ENCODE data around the gene GLIS1. TPM values are rescaled to one million over a fixed set of nuclear protein-coding genes. Genes with fewer than 3 reads are reported as not detected.

The GLIS1 gene
- total and polyA plus RNA-seq, 9 donors, result 0.04 to 0.42 (median 0.08) TPM; not detected in 3

DNA sequence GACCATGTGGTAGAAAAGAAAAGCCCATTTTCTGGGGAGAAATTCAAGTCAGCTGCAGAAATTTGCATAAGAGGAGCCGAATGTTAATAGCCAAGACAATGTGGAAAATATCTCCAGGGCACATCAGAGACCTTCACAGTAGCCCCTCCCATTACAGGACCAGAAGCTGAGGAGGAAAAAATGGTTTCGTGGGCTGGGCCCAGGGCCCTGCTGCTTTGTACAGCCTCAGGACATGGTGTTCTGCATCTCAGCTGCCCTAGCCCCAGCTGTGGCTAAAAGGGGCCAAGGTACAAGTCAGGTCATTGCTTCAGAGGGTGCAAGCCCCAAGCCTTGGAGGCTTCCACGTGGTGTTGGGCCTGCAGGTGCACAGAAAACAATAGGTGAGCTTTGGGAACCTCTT is 171.5 kb downstream of the GLIS1 start:
- H3K27me3 ChIP-seq (ENCODE audit: control insufficient read depth, insufficient read depth, low read length), result peaks cover 5% of the 10 kb centered on the region

DNA sequence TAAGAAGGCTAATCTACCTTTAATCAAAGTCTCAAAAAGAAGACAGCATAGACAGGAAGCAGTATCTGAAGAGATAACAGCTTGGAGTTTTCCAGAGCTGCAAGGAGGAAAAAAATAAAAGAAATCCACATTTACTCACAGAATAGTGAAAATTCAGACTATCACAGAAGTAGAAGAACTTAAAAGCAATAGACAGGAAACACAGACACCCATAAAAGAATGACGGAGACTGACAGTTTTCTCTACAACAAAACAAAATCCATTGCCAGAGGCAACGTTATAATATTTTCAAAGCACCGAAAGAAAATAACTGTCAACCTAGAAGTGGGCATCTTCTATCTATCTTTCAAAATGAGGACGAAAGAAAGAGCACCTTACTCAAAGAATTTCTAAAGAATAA is 175.4 kb downstream of the GLIS1 start:
- no peaks in the 10 kb centered on the region for H3K4me1 ChIP-seq (ENCODE audit: control insufficient read depth, insufficient read depth, low read length)

More for the DNA sequence above, 171.5 kb downstream of the GLIS1 start:
- Histone ChIP-seq H3K27ac (ENCODE audit: low read length) (no peak overlapping the region), H3K4me1 (ENCODE audit: control insufficient read depth, insufficient read depth, low read length) (peaks cover 4% of the 10 kb centered on the region), H3K9me3 (replicated peaks; ENCODE audit: control insufficient read depth, low read depth, low read length) (peaks cover 2% of the 10 kb centered on the region), H3K4me3 (ENCODE audit: low read length) (no peak overlapping the region), H3K36me3 (ENCODE audit: control insufficient read depth, insufficient read depth, low read length) (no peaks in the 10 kb centered on the region)
- 30% methylated on average over 1 of the region's 3 CpGs for WGBS (ENCODE audit: insufficient coverage)
- no peak for DNase-seq

DNA sequence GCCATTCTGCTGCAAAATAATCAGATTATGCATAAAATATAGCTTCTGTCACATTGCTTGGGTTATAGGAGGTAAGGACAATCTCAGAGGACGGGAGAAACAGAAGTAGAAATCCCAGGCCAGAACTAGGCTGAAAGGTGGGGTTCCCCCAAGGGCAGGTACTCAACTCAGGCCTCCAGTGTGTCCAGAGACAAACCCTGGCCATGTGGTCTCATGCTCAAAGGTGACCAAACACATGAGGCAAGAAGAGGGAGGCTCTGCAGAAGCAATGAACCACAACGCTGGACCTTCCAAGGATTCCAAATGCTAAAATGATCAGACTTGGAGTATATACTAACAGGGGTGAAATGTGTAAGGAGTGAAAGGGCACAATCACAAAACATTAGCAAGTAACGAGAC is 176.0 kb downstream of the GLIS1 start:
- H3K27me3 ChIP-seq (ENCODE audit: control insufficient read depth, insufficient read depth, low read length), result peaks cover 13% of the 10 kb centered on the region
- 67% methylated on average over 1 of the region's 3 CpGs for WGBS (ENCODE audit: insufficient coverage)
- DNase-seq, result no peak

More for the DNA sequence above, 175.4 kb downstream of the GLIS1 start:
- no peak for DNase-seq
- H3K9me3 ChIP-seq (replicated peaks; ENCODE audit: control insufficient read depth, low read depth, low read length), result peaks cover 2% of the 10 kb centered on the region
- H3K27ac ChIP-seq (ENCODE audit: low read length), result no peak overlapping the region
- H3K27me3 ChIP-seq (ENCODE audit: control insufficient read depth, insufficient read depth, low read length), result peaks cover 13% of the 10 kb centered on the region
- H3K4me3 ChIP-seq (ENCODE audit: low read length), result no peak overlapping the region
- no CpG with 5 or more reads among the region's 4 CpGs for WGBS (ENCODE audit: insufficient coverage)
- no peaks in the 10 kb centered on the region for H3K36me3 ChIP-seq (ENCODE audit: control insufficient read depth, insufficient read depth, low read length)

DNA sequence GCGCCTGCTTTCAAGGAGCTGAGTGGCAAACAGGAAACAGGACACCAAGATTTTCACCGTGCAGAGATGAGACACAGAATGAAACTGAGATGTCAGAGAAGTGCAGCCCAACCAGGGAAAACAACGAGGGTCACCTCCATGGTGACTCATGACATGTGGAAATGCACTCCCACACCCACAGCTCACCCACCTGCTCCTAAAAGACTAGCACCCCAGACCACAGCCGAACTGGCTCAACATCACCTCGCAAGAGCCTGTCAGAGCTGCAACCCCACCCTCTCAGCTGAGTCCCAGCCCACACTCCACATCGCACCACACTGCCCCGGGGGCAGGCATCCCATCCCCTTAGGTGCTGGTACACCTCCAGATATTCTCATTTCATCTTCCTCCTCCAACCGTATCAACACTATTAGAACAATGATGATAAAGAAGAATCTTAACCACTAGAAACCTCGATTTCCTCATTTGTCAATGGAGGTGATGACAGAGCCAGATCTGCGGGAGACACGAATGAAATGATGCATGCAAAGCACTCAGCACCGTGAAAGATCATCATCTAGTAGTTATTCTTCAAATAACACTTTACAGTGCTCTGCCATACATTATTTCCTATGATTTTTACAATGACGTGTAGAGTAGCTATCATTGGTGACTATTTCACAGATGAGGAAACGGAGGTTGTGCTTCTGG is 176.5 kb downstream of the GLIS1 start:
- no peaks in the 10 kb centered on the region for H3K36me3 ChIP-seq (ENCODE audit: control insufficient read depth, insufficient read depth, low read length)
- H3K4me1 ChIP-seq (ENCODE audit: control insufficient read depth, insufficient read depth, low read length), result no peaks in the 10 kb centered on the region
- peaks cover 1% of the 10 kb centered on the region for H3K9me3 ChIP-seq (replicated peaks; ENCODE audit: control insufficient read depth, low read depth, low read length)
- no peak for DNase-seq
- H3K4me3 ChIP-seq (ENCODE audit: low read length), result no peak overlapping the region
- peaks cover 13% of the 10 kb centered on the region for H3K27me3 ChIP-seq (ENCODE audit: control insufficient read depth, insufficient read depth, low read length)
- no peak overlapping the region for H3K27ac ChIP-seq (ENCODE audit: low read length)
- 65% methylated on average over 6 of the region's 14 CpGs for WGBS (ENCODE audit: insufficient coverage)

More for the DNA sequence above, 176.0 kb downstream of the GLIS1 start:
- H3K9me3 ChIP-seq (replicated peaks; ENCODE audit: control insufficient read depth, low read depth, low read length), result peaks cover 2% of the 10 kb centered on the region
- H3K4me3 ChIP-seq (ENCODE audit: low read length), result no peak overlapping the region
- H3K4me1 ChIP-seq (ENCODE audit: control insufficient read depth, insufficient read depth, low read length), result no peaks in the 10 kb centered on the region
- H3K36me3 ChIP-seq (ENCODE audit: control insufficient read depth, insufficient read depth, low read length), result no peaks in the 10 kb centered on the region
- no peak overlapping the region for H3K27ac ChIP-seq (ENCODE audit: low read length)

DNA sequence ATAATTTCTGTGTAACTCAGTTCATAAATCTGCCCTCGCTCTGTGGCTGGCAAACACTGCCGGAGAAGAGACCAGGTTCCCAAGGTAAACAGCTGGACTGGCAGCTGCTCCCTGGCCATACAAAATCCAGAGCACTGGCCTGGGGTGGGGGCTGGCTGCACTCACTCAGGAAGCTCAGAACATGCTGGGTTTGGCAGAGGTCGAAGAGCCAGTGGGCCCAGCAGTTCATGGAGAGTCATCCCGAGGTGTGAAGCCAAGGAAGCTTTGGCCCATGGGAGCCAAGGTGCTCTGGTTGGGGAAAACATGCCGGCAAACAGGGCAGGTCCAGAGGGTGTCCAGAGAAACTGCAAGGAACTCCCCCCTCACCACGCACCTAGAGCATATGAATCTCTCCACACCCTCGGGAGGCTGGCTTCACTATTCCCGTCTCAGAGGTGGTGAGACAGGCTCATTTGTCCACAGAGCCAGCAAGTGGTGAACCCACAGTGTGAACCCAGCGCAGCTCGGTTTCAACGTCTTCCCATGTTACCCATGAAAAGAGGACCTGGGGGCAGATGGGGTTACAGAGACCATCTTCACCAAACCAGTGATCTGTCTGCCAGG is 177.4 kb downstream of the GLIS1 start:
- Histone ChIP-seq H3K4me1 (ENCODE audit: control insufficient read depth, insufficient read depth, low read length) (no peaks in the 10 kb centered on the region), H3K27me3 (ENCODE audit: control insufficient read depth, insufficient read depth, low read length) (peaks cover 13% of the 10 kb centered on the region), H3K27ac (ENCODE audit: low read length) (no peak overlapping the region), H3K9me3 (replicated peaks; ENCODE audit: control insufficient read depth, low read depth, low read length) (no peaks in the 10 kb centered on the region), H3K36me3 (ENCODE audit: control insufficient read depth, insufficient read depth, low read length) (no peaks in the 10 kb centered on the region), H3K4me3 (ENCODE audit: low read length) (no peak overlapping the region)
- WGBS (ENCODE audit: insufficient coverage), result 43% methylated on average over 6 of the region's 11 CpGs
- no peak for DNase-seq

DNA sequence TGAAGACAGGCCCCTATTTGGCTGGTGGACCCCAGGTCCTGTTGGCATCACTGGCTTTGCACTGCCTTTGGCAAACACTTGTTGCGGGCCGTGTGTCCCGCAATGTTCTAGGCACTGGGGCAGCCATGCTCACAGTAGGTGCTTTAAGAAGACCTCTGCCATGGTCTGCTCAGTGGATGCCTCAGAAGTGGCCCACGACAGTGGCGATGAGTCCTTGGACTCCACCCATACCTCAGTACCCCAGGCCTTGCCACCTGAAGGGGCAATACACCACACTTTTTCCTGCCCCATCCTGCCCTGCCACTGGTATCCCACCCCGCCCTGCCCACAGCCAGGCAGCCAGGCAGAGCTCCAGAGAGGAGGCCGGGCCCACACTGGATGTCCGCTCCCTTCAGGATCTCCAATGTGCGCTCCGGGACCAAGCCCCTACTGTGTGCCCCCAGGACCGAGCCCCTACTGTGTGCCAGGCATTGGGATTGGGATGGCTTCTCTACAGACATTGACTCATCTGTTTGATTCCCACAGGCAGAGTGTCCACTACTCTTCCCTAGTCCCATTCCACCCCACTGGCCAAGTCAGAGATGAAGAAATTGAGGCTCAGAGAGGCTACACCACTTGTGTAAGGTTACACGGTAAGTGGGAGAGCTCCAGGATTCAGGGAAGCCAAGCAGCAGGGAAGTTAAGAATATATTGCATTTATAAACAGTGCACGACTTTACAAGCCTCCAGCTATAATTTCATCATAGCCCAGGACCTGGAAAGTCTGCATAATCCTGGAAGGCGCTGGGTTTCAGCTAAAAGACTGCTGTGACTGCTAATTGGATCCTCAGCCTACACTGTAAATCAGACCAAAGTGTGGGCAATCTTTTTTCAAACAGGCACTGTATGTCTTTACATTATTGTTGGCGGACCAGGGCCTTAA is 178.1 kb downstream of the GLIS1 start:
- H3K4me3 ChIP-seq (ENCODE audit: low read length), result no peak overlapping the region
- peak; percentile 34 for DNase-seq
- H3K27me3 ChIP-seq (ENCODE audit: control insufficient read depth, insufficient read depth, low read length), result peaks cover 13% of the 10 kb centered on the region
- H3K36me3 ChIP-seq (ENCODE audit: control insufficient read depth, insufficient read depth, low read length), result no peaks in the 10 kb centered on the region
- no peak overlapping the region for H3K27ac ChIP-seq (ENCODE audit: low read length)
- 78% methylated on average over 9 of the region's 15 CpGs for WGBS (ENCODE audit: insufficient coverage)
- no peaks in the 10 kb centered on the region for H3K4me1 ChIP-seq (ENCODE audit: control insufficient read depth, insufficient read depth, low read length)
- H3K9me3 ChIP-seq (replicated peaks; ENCODE audit: control insufficient read depth, low read depth, low read length), result no peaks in the 10 kb centered on the region

DNA sequence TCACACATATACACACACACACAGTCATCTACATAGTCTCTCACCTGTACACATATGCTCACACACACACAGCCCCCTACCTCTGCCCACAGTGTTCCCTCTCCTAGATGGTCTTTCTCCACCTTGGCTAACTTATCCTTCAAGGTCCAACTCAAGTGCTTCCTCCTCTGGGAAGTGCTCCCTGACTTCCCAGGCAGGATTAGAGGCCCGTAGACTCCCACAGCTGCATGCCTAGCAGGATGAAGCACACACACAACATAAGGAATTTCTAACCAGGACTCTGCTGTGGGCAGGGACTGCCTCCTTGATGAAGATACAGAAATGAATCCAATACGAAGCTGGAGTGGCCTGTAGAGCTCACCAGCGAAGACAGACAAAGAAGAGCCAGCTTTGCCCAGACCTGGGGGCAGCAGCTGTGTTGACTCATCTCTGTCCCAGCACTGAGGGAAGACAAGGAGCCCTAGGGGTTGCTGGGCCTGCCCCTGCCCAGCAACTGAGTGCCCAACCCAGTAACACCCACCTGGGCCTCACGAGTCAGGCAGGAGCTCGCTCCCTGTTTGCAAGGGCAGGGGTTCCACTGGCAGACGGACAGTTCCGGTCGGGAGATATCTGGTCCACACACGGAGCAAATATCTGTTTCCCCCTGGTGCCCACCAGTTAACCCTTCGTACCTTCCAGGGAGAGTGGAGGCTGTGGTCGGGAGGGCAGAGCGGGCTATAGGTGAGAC is 178.9 kb downstream of the GLIS1 start:
- peaks cover 13% of the 10 kb centered on the region for H3K27me3 ChIP-seq (ENCODE audit: control insufficient read depth, insufficient read depth, low read length)
- WGBS (ENCODE audit: insufficient coverage), result 62% methylated on average over 10 of the region's 12 CpGs

DNA sequence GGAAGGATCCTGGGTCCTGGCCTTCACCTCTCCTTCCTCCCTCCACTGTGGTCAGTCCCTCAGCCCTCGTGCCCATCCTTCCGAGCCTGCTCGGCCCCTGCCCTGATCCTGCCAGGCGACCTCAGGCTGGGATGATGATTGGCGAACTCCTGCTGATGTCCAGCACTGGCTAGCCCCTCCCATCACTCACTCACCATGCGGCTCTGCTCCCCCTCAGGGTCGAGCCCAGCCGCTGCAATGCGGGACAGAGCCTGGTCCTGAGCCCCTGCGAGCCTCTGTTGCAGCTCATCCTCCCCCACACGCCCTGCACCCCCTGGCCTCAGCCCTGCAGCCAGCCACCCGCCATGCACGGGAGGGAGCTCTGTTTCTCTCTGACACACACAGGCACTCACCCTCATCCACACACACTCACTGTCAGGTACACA is 179.6 kb downstream of the GLIS1 start:
- no peak for DNase-seq
- no peaks in the 10 kb centered on the region for H3K4me1 ChIP-seq (ENCODE audit: control insufficient read depth, insufficient read depth, low read length)
- H3K27ac ChIP-seq (ENCODE audit: low read length), result no peak overlapping the region
- no peak overlapping the region for H3K4me3 ChIP-seq (ENCODE audit: low read length)
- H3K9me3 ChIP-seq (replicated peaks; ENCODE audit: control insufficient read depth, low read depth, low read length), result no peaks in the 10 kb centered on the region
- WGBS (ENCODE audit: insufficient coverage), result 54% methylated on average over 11 of the region's 13 CpGs
- no peaks in the 10 kb centered on the region for H3K36me3 ChIP-seq (ENCODE audit: control insufficient read depth, insufficient read depth, low read length)
- H3K27me3 ChIP-seq (ENCODE audit: control insufficient read depth, insufficient read depth, low read length), result peaks cover 13% of the 10 kb centered on the region

More for the DNA sequence above, 178.9 kb downstream of the GLIS1 start:
- Histone ChIP-seq H3K36me3 (ENCODE audit: control insufficient read depth, insufficient read depth, low read length) (no peaks in the 10 kb centered on the region), H3K4me1 (ENCODE audit: control insufficient read depth, insufficient read depth, low read length) (no peaks in the 10 kb centered on the region), H3K27ac (ENCODE audit: low read length) (no peak overlapping the region), H3K9me3 (replicated peaks; ENCODE audit: control insufficient read depth, low read depth, low read length) (no peaks in the 10 kb centered on the region), H3K4me3 (ENCODE audit: low read length) (no peak overlapping the region)
- DNase-seq, result no peak

DNA sequence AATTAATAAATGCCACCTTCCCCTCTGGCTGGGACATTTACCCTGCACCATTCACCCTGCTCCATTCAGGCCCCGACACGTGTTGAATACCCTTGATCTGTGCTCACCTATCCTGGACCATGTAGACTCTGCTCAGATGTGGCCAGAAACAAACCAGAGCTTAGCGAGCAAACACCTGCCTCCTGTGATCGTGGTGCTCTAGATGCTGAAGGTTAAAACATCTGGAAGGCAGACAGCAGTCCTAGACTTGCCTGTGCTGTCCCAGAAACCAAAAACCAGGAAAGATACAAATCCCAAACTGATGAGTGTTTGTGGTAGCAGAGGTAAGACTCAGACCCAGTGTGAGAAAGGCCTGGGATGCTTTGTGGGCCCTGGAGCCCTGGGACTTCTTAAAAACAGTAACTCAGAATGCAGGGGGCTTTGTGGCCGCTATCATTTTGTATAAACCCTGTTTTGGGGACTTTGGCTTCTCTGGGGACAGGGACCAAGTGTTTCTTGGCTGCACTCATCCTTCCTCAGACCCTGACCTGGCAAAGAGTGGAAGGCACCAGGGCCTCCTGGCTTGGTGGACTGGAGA is 180.1 kb downstream of the GLIS1 start:
- Histone ChIP-seq H3K27me3 (ENCODE audit: control insufficient read depth, insufficient read depth, low read length) (peaks cover 13% of the 10 kb centered on the region), H3K9me3 (replicated peaks; ENCODE audit: control insufficient read depth, low read depth, low read length) (no peaks in the 10 kb centered on the region), H3K27ac (ENCODE audit: low read length) (no peak overlapping the region), H3K4me1 (ENCODE audit: control insufficient read depth, insufficient read depth, low read length) (no peaks in the 10 kb centered on the region), H3K4me3 (ENCODE audit: low read length) (no peak overlapping the region), H3K36me3 (ENCODE audit: control insufficient read depth, insufficient read depth, low read length) (no peaks in the 10 kb centered on the region)
- no peak for DNase-seq
- 61% methylated on average over 2 of the region's 5 CpGs for WGBS (ENCODE audit: insufficient coverage)
